Testis (tissue), 3 donors: Measurements from ENCODE around the gene AGXT. TPM values are rescaled to one million over a fixed set of nuclear protein-coding genes. Genes with fewer than 3 reads are reported as not detected.

Experiments used
- DNase-seq: peaks from one replicate; pipeline ENCODE4 v3.0.0-alpha.2; 2019
- H3K27ac ChIP-seq, 2 donors: fragments of 200-600 bp; sonication (generic); one replicate each; pipeline ENCODE4 v1.5.1; 2019
- H3K27me3 ChIP-seq: fragments of 200-600 bp; sonication (generic); one replicate; pipeline ENCODE4 v1.5.1; 2019
- H3K36me3 ChIP-seq: fragments of 200-600 bp; sonication (generic); one replicate; pipeline ENCODE4 v1.5.1; 2017; ENCODE audit warnings: low read depth; ENCODE audit errors: missing control alignments
- H3K4me1 ChIP-seq: fragments of 200-600 bp; sonication (generic); one replicate; pipeline ENCODE4 v1.5.1; 2019
- H3K4me3 ChIP-seq, 2 donors: fragments of 200-600 bp; sonication (generic); one replicate each; pipeline ENCODE4 v1.5.1; 2017 to 2019
- H3K9me3 ChIP-seq: fragments of 200-600 bp; sonication (generic); one replicate; pipeline ENCODE4 v1.5.1; 2017
- POLR2A ChIP-seq: fragments of 450-650 bp; IDR thresholded peaks from one replicate; pipeline ENCODE4 v1.6.1; 2017; ENCODE audit warnings: antibody characterized with exemption, mild to moderate bottlenecking, moderate library complexity
- WGBS, 2 donors: methylation state at CpG; one replicate each; pipeline ENCODE4 v1.1.5; 2018; 5-methylcytosine and 5-hydroxymethylcytosine counted together
- intact Hi-C: fragments of 100-400 bp; cut with DNase I; formaldehyde crosslinking; loops from one replicate; pipeline ENCODE4 v1.15.1; 2023; ENCODE audit warnings: low total_unique reads
- polyA plus RNA-seq: library from polyadenylated mRNA; stranded (reverse); fragments of 350-450 nt; fragmentation: Illumina TruSeq; extraction: RNeasy Lipid Tissue Mini Kit (QIAGEN cat#74804); gene quantifications from one replicate; pipeline ENCODE4 v1.2.3, GENCODE V29; 2014; ENCODE audit warnings: low read depth, low replicate concordance; ENCODE audit not compliant: insufficient read depth
- total RNA-seq, 2 donors: library from RNA; depleted of rRNA; stranded (reverse); fragments of >200 nt; gene quantifications; one replicate each; pipeline ENCODE4 v1.2.3, GENCODE V29; 2016
- TF ChIP-seq, protein P1 (sequence below), 3 experiments: fragments of 450-650 bp in 2 of 3; fragments of 200-600 bp in 1 of 3; sonication (generic) in 1 of 3; IDR thresholded peaks; one replicate each; pipeline ENCODE4 v1.5.1; 2016 to 2019; ENCODE audit warnings: antibody characterized with exemption in 3 of 3, mild to moderate bottlenecking in 2 of 3, moderate library complexity in 1 of 3

The AGXT gene
- total and polyA plus RNA-seq, 3 donors from 2014 or later = 0.24 to 0.51 TPM; not detected in 1

GRCh38 chr2:240902615-240903041 lies 34.0 kb downstream of the AGXT start:
- intact Hi-C loops = no loop called here
- Histone ChIP-seq H3K36me3 (no peaks in the 10 kb centered on the region), H3K27me3 (no peaks in the 10 kb centered on the region), H3K4me3 (no peak overlapping the region), H3K4me1 (peaks cover 11% of the 10 kb centered on the region), H3K9me3 (no peaks in the 10 kb centered on the region), H3K27ac (no peak overlapping the region)
- DNase-seq = no peak
- no peak for TF ChIP-seq POLR2A
- TF ChIP-seq, protein P1, sequence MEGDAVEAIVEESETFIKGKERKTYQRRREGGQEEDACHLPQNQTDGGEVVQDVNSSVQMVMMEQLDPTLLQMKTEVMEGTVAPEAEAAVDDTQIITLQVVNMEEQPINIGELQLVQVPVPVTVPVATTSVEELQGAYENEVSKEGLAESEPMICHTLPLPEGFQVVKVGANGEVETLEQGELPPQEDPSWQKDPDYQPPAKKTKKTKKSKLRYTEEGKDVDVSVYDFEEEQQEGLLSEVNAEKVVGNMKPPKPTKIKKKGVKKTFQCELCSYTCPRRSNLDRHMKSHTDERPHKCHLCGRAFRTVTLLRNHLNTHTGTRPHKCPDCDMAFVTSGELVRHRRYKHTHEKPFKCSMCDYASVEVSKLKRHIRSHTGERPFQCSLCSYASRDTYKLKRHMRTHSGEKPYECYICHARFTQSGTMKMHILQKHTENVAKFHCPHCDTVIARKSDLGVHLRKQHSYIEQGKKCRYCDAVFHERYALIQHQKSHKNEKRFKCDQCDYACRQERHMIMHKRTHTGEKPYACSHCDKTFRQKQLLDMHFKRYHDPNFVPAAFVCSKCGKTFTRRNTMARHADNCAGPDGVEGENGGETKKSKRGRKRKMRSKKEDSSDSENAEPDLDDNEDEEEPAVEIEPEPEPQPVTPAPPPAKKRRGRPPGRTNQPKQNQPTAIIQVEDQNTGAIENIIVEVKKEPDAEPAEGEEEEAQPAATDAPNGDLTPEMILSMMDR (IDR thresholded peaks at IDR 0.05) = no peak
- WGBS, 2 donors = 33 to 64% methylated on average over 1 to 7 of the region's 7 CpGs

DNA sequence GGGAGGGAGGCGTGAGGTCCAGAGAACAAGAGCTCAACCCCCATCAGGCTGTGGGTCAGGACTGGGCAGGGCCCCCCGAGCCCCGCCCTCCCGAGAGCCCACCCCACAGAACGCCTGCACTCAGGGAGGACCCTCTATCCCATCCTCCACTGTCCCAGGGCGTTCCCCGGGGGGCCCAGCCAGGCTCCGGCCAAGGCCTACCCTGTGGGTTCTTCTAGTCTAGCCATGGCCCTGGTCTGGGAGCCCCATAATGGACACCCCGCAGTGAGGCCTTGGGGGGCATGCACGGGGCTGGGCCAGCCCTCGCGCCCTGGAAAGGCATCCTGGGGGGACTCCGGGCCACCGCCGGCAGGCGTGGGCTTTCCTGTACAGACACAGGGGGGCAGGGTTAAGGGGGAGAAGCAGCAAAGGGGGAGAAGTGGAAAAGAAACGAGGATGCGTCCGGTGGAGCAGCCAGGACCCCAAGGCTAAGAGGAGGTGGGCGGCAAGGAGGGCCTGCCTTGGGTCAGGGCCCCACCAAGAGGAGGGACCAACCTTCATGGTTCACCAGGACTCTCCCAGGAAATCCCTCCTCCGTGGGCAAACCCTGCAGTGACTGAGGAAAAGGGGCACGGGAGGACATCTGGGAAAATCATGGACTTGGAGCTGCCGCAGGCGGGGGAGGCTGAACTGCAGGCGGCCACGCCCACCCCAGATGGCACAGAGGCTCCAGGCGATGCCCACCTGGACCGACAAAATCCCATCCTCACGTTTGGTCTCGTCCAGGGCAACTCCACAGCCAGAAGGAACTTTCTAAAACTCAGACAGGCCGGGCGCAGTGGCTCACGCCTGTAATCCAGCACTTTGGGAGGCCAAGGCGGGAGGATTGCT lies 34.8 kb downstream of the AGXT start:
- DNase-seq = no peak
- H3K4me1 ChIP-seq = peaks cover 8% of the 10 kb centered on the region
- H3K36me3 ChIP-seq = no peaks in the 10 kb centered on the region
- TF ChIP-seq, protein P1 (IDR thresholded peaks at IDR 0.05) = no peak
- no peak for TF ChIP-seq POLR2A
- no peak overlapping the region for H3K27ac ChIP-seq
- H3K4me3 ChIP-seq = no peak overlapping the region
- intact Hi-C loops = no loop called here
- no peaks in the 10 kb centered on the region for H3K9me3 ChIP-seq
- WGBS, 2 donors = 86 to 93% methylated on average over 26 to 34 of the region's 34 CpGs
- no peaks in the 10 kb centered on the region for H3K27me3 ChIP-seq

DNA sequence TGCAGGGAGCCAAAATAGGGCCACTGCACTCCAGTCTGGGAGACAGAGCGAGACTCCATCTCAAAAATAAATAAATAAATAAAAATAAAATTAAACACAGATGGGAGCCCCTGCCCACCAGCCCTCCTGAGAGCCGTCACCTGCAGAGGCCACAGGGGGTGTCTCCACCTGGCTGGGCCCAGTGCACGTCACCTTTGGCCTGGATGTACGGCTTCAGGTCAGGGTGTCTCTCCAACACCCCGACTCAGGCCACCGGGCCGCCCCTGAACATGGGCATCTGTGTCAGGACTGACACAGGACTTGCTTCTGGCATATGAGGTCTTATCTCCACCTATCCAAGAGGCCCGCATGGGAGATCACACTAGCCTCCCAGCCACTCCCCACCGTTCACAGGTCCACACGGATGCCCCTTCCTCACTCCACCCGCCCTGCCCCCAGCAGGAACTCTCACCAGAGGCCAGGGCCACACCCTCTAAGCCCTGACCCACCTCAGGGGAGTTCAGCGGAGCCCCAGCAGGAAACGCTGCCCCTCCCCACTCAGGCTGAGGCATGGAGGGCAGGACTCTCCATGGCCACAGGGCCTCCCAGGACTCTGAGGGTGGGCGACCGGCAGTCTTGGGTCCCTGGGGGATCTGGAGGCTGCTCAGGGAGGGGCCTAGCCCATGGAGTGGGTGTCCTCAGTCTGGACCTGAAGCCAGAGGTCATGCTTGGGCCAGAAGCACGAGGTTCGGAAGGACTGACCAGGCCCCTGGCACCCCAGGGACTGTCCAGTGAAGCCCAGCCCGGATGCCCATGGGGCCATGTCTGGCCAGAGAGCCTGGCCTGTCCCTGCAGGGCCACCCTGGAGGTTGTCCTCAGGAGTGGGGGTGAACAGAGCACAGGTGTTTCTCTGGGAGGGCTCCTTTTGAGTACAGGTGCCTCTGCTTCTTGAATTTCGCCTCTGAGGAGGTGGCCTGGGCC lies 35.9 kb downstream of the AGXT start:
- intact Hi-C loops = no loop called here
- no peak overlapping the region for H3K27ac ChIP-seq
- 86 to 90% methylated on average over 9 to 19 of the region's 19 CpGs for WGBS, 2 donors

GRCh38 chr2:240905176-240905781 lies 36.7 kb downstream of the AGXT start:
- no peak for DNase-seq

More for the DNA sequence above, 35.9 kb downstream of the AGXT start:
- H3K36me3 ChIP-seq = no peaks in the 10 kb centered on the region
- H3K4me1 ChIP-seq = no peaks in the 10 kb centered on the region
- no peak for TF ChIP-seq POLR2A
- TF ChIP-seq, protein P1 (IDR thresholded peaks at IDR 0.05) = no peak
- no peak overlapping the region for H3K4me3 ChIP-seq
- no peaks in the 10 kb centered on the region for H3K27me3 ChIP-seq
- no peak for DNase-seq
- no peaks in the 10 kb centered on the region for H3K9me3 ChIP-seq

More at GRCh38 chr2:240905176-240905781, 36.7 kb downstream of the AGXT start:
- Histone ChIP-seq H3K27me3 (no peaks in the 10 kb centered on the region), H3K9me3 (no peaks in the 10 kb centered on the region), H3K4me3 (no peak overlapping the region), H3K27ac (no peak overlapping the region), H3K4me1 (no peaks in the 10 kb centered on the region), H3K36me3 (no peaks in the 10 kb centered on the region)
- 70 to 72% methylated on average over 2 to 13 of the region's 13 CpGs for WGBS, 2 donors
- TF ChIP-seq POLR2A = no peak
- TF ChIP-seq, protein P1 (IDR thresholded peaks at IDR 0.05) = no peak
- intact Hi-C loops = no loop called here
